Left ventricle myocardium inferior (tissue), 1 donor: ENCODE results near the gene FMN1. TPM values are rescaled to one million over a fixed set of nuclear protein-coding genes. Genes with fewer than 3 reads are reported as not detected.

Experiments used
- DNase-seq: peaks from one replicate; pipeline ENCODE4 v3.0.0-alpha.2; 2020
- H3K27ac ChIP-seq: fragments of 200-600 bp; replicated peaks from 2 replicates; pipeline ENCODE4 v1.8.0; 2021
- H3K27me3 ChIP-seq: fragments of 200-600 bp; 2 replicates; pipeline ENCODE4 v1.8.0; 2021; ENCODE audit warnings: low read depth
- H3K36me3 ChIP-seq: fragments of 200-600 bp; 2 replicates; pipeline ENCODE4 v1.8.0; 2021
- H3K4me1 ChIP-seq: fragments of 200-600 bp; 2 replicates; pipeline ENCODE4 v1.8.0; 2021
- H3K4me3 ChIP-seq: fragments of 200-600 bp; 2 replicates; pipeline ENCODE4 v1.8.0; 2021; ENCODE audit warnings: mild to moderate bottlenecking, moderate library complexity
- H3K9me3 ChIP-seq: fragments of 200-600 bp; replicated peaks from 2 replicates; pipeline ENCODE4 v1.8.0; 2021
- CTCF ChIP-seq: fragments of 200-600 bp; IDR thresholded peaks from 2 replicates; pipeline ENCODE4 v1.8.0; 2021; ENCODE audit warnings: antibody characterized with exemption, mild to moderate bottlenecking, borderline replicate concordance
- intact Hi-C: fragments of 100-400 bp; cut with micrococcal nuclease; formaldehyde crosslinking; loops from one replicate; pipeline ENCODE4 v1.11.0; 2022
- total RNA-seq: library from RNA; stranded (reverse); fragmentation: NEBNext Ultra II Directional; extraction: Animal tissue kit (Norgen Biotek cat#: 25700); gene quantifications from one replicate; pipeline ENCODE4 v1.2.1, GENCODE V29; 2021
- donor health status: DM: no; HTN: yes; CAD: no; lungs with severe emphysema.

The FMN1 gene
- total RNA-seq, 1 donor from 2014 or later: 4.5 TPM

DNA sequence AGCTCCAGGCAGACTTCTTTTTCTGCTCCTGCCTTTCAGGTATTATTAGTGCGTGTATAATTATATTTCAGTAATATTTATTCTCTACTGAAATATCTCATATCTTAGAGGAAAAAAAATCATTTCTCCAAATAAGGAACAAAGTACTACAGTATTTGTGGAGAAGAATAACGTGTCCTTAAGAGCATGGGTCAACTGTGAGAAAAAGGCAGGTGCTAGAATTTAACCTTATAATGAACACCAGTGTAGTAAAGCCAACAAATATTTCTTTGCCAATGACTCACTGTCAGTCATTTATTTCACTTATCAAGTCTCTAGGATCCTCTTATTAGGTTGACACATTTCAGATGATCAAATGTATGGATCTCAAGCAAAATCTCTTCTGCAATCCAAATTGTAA lies 293.3 kb downstream of the FMN1 start:
- H3K36me3 ChIP-seq: no peaks in the 10 kb centered on the region
- no peak overlapping the region for H3K4me3 ChIP-seq
- DNase-seq: no peak
- no peaks in the 10 kb centered on the region for H3K4me1 ChIP-seq
- intact Hi-C loops: no loop called here
- no peak for TF ChIP-seq CTCF
- H3K27me3 ChIP-seq: no peaks in the 10 kb centered on the region
- no peaks in the 10 kb centered on the region for H3K9me3 ChIP-seq
- H3K27ac ChIP-seq: no peak overlapping the region

DNA sequence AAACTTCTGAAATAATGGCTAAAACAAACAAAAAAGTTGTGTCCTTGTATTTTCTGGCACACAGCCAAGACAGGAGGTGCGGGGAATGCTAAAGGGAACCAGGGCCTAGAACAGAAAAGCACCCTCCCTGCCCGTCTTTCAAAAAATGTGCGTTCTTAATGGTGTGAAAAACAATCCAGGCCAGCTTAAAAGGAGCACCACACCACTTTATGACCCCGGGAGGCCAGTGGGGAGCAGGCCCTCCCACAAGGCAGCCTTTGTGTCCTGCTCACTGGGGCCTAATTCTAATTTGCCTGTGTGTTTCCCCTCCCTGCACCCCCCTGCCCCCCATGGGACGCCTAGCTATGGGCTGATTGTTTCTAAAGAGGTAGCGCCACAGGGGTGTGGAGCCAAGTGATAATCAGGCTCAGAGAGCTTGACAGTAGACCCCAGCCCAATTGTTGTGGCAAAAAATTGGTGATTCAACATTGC lies 295.4 kb downstream of the FMN1 start:
- TF ChIP-seq CTCF: no peak
- Histone ChIP-seq H3K27ac (no peak overlapping the region), H3K4me1 (no peaks in the 10 kb centered on the region), H3K4me3 (no peak overlapping the region), H3K9me3 (no peaks in the 10 kb centered on the region), H3K36me3 (no peaks in the 10 kb centered on the region), H3K27me3 (no peaks in the 10 kb centered on the region)
- DNase-seq: no peak
- intact Hi-C loops: no loop called here

DNA sequence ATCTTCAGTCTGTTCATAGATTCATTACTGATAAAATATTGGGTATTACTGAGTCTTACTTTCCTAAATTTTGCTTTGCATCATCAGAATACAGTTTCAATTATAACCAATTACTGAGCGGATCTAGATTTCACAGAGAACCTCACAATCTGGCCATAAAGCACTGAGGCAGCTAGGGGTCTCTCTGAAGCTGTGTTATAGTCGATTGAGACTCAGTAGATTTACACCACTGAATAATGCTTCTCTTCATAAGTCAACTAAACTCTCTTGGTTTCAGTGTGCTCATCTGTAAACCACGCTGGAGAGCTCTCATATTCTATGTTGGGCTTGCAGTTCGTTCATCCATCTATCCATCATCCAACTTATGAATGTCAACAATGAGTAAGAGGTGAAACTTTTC lies 296.1 kb downstream of the FMN1 start:
- H3K9me3 ChIP-seq: no peaks in the 10 kb centered on the region
- TF ChIP-seq CTCF: no peak
- no peak overlapping the region for H3K27ac ChIP-seq
- no peaks in the 10 kb centered on the region for H3K36me3 ChIP-seq
- H3K4me1 ChIP-seq: no peaks in the 10 kb centered on the region
- DNase-seq: no peak
- intact Hi-C loops: no loop called here
- no peak overlapping the region for H3K4me3 ChIP-seq
- H3K27me3 ChIP-seq: no peaks in the 10 kb centered on the region

GRCh38 chr15:32893421-32893820 lies 301.1 kb downstream of the FMN1 start:
- no peak for TF ChIP-seq CTCF
- intact Hi-C loops: no loop called here

GRCh38 chr15:32889214-32889613 lies 305.3 kb downstream of the FMN1 start:
- Histone ChIP-seq H3K27ac (no peak overlapping the region), H3K4me3 (no peak overlapping the region), H3K36me3 (no peaks in the 10 kb centered on the region), H3K9me3 (peaks cover 12% of the 10 kb centered on the region), H3K27me3 (no peaks in the 10 kb centered on the region), H3K4me1 (no peaks in the 10 kb centered on the region)
- no peak for DNase-seq
- no peak for TF ChIP-seq CTCF
- intact Hi-C loops: no loop called here

More at GRCh38 chr15:32893421-32893820, 301.1 kb downstream of the FMN1 start:
- no peaks in the 10 kb centered on the region for H3K36me3 ChIP-seq
- no peaks in the 10 kb centered on the region for H3K27me3 ChIP-seq
- no peak overlapping the region for H3K27ac ChIP-seq
- no peak overlapping the region for H3K4me3 ChIP-seq
- no peaks in the 10 kb centered on the region for H3K4me1 ChIP-seq
- peaks cover 12% of the 10 kb centered on the region for H3K9me3 ChIP-seq
- no peak for DNase-seq

DNA sequence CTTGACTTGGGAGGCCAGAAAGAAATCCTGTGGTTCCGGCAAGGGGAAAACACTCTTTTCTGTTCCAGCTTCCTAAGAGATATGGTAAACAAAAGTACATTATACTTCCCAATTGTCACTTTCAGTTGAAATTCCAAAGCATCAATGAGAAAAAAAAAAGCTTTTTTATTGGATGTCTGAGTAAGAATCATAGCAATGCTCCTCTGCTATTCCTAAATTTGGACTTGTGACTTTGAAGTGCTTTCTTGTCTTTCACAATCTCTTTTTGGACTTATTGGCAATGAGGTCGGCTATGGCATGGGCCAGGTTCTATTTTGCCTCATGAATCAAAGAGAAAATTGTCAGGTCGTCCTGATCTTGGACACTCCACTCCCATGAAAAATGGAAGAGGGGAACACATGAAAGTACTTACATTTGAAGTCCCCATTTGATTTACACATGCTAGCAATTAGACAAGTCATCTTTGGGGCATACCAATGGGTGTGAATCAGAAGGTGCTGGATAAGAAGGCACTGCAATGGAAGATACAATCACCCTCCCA lies 306.2 kb downstream of the FMN1 start:
- no peak overlapping the region for H3K4me3 ChIP-seq
- H3K4me1 ChIP-seq: no peaks in the 10 kb centered on the region
- no peak for DNase-seq
- no peak overlapping the region for H3K27ac ChIP-seq
- H3K27me3 ChIP-seq: no peaks in the 10 kb centered on the region
- no peak for TF ChIP-seq CTCF
- peaks cover 12% of the 10 kb centered on the region for H3K9me3 ChIP-seq
- intact Hi-C loops: no loop called here
- no peaks in the 10 kb centered on the region for H3K36me3 ChIP-seq
